GM23338 (cell line): ENCODE data around the gene MGLL.

Source experiments
- CREB1 ChIP-seq: fragments of 250-450 bp; sonication (Bioruptor Pico); IDR thresholded peaks from 2 replicates; pipeline ENCODE4 v1.5.0; 2020; ENCODE audit warnings: low read depth, mild to moderate bottlenecking, moderate library complexity
- CTCF ChIP-seq, 2 experiments: fragments of 200-600 bp in 1 of 2; sonication (generic) in 1 of 2; conservative IDR thresholded peaks; 2 replicates each; pipeline versions ENCODE4 v1.5.1 to v1.6.1; 2016 to 2017; ENCODE audit warnings: antibody characterized with exemption in 2 of 2, low read depth in 2 of 2, mild to moderate bottlenecking in 2 of 2, moderate library complexity in 1 of 2
- ETS1 ChIP-seq: IDR thresholded peaks from 2 replicates; pipeline ENCODE4 v1.6.1; 2016; ENCODE audit warnings: antibody characterized with exemption
- EZH2 ChIP-seq: fragments of 200-600 bp; sonication (generic); IDR thresholded peaks from one replicate; pipeline ENCODE4 v1.8.0; 2017; ENCODE audit warnings: antibody characterized with exemption, mild to moderate bottlenecking, low read depth; ENCODE audit not compliant: unreplicated experiment
- EZH2phosphoT487 ChIP-seq: fragments of 200-600 bp; sonication (generic); IDR thresholded peaks from one replicate; pipeline ENCODE4 v1.8.1; 2018; ENCODE audit warnings: antibody characterized with exemption; ENCODE audit not compliant: unreplicated experiment
- JUNB ChIP-seq: IDR thresholded peaks from one replicate; pipeline ENCODE4 v1.6.1; 2016; ENCODE audit warnings: antibody characterized with exemption; ENCODE audit not compliant: unreplicated experiment
- NANOG ChIP-seq: IDR thresholded peaks from 2 replicates; pipeline ENCODE4 v1.6.1; 2016; ENCODE audit warnings: antibody characterized with exemption, borderline replicate concordance
- POLR2AphosphoS5 ChIP-seq: IDR thresholded peaks from 2 replicates; pipeline ENCODE4 v1.6.1; 2016; ENCODE audit warnings: antibody characterized with exemption, low read depth
- STAT1 ChIP-seq: IDR thresholded peaks from one replicate; pipeline ENCODE4 v1.6.1; 2016; ENCODE audit warnings: antibody characterized with exemption; ENCODE audit not compliant: unreplicated experiment
- ZNF114 ChIP-seq: fragments of 250-450 bp; sonication (Bioruptor Pico); IDR thresholded peaks from 2 replicates; pipeline ENCODE4 v1.5.0; 2020; ENCODE audit warnings: mild to moderate bottlenecking, moderate library complexity
- ZNF331 ChIP-seq: fragments of 250-450 bp; sonication (Bioruptor Pico); IDR thresholded peaks from 2 replicates; pipeline ENCODE4 v1.5.0; 2020; ENCODE audit warnings: low read depth, mild to moderate bottlenecking, moderate library complexity
- TF ChIP-seq, protein P1 (sequence below): IDR thresholded peaks from one replicate; pipeline ENCODE4 v1.6.1; 2018; ENCODE audit warnings: antibody characterized with exemption; ENCODE audit not compliant: unreplicated experiment
- TF ChIP-seq, protein P2 (sequence below): fragments of 250-450 bp; sonication (Bioruptor Pico); IDR thresholded peaks from 2 replicates; pipeline ENCODE4 v1.5.0; 2020; ENCODE audit warnings: mild to moderate bottlenecking, moderate library complexity

- TF ChIP-seq CTCF (conservative IDR thresholded peaks at IDR 0.05; ENCODE audit: low read depth in 2 of 2) (no peak), EZH2 (no peak), ZNF114 (CRISPR knock-in tag) (no peak), EZH2phosphoT487 (no peak), POLR2AphosphoS5 (no peak), JUNB (no peak), ETS1 (no peak), CREB1 (no peak), NANOG (no peak), ZNF331 (CRISPR knock-in tag) (no peak), STAT1 (no peak)
- TF ChIP-seq, protein P1, sequence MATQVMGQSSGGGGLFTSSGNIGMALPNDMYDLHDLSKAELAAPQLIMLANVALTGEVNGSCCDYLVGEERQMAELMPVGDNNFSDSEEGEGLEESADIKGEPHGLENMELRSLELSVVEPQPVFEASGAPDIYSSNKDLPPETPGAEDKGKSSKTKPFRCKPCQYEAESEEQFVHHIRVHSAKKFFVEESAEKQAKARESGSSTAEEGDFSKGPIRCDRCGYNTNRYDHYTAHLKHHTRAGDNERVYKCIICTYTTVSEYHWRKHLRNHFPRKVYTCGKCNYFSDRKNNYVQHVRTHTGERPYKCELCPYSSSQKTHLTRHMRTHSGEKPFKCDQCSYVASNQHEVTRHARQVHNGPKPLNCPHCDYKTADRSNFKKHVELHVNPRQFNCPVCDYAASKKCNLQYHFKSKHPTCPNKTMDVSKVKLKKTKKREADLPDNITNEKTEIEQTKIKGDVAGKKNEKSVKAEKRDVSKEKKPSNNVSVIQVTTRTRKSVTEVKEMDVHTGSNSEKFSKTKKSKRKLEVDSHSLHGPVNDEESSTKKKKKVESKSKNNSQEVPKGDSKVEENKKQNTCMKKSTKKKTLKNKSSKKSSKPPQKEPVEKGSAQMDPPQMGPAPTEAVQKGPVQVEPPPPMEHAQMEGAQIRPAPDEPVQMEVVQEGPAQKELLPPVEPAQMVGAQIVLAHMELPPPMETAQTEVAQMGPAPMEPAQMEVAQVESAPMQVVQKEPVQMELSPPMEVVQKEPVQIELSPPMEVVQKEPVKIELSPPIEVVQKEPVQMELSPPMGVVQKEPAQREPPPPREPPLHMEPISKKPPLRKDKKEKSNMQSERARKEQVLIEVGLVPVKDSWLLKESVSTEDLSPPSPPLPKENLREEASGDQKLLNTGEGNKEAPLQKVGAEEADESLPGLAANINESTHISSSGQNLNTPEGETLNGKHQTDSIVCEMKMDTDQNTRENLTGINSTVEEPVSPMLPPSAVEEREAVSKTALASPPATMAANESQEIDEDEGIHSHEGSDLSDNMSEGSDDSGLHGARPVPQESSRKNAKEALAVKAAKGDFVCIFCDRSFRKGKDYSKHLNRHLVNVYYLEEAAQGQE, result no peak
- TF ChIP-seq, protein P2, sequence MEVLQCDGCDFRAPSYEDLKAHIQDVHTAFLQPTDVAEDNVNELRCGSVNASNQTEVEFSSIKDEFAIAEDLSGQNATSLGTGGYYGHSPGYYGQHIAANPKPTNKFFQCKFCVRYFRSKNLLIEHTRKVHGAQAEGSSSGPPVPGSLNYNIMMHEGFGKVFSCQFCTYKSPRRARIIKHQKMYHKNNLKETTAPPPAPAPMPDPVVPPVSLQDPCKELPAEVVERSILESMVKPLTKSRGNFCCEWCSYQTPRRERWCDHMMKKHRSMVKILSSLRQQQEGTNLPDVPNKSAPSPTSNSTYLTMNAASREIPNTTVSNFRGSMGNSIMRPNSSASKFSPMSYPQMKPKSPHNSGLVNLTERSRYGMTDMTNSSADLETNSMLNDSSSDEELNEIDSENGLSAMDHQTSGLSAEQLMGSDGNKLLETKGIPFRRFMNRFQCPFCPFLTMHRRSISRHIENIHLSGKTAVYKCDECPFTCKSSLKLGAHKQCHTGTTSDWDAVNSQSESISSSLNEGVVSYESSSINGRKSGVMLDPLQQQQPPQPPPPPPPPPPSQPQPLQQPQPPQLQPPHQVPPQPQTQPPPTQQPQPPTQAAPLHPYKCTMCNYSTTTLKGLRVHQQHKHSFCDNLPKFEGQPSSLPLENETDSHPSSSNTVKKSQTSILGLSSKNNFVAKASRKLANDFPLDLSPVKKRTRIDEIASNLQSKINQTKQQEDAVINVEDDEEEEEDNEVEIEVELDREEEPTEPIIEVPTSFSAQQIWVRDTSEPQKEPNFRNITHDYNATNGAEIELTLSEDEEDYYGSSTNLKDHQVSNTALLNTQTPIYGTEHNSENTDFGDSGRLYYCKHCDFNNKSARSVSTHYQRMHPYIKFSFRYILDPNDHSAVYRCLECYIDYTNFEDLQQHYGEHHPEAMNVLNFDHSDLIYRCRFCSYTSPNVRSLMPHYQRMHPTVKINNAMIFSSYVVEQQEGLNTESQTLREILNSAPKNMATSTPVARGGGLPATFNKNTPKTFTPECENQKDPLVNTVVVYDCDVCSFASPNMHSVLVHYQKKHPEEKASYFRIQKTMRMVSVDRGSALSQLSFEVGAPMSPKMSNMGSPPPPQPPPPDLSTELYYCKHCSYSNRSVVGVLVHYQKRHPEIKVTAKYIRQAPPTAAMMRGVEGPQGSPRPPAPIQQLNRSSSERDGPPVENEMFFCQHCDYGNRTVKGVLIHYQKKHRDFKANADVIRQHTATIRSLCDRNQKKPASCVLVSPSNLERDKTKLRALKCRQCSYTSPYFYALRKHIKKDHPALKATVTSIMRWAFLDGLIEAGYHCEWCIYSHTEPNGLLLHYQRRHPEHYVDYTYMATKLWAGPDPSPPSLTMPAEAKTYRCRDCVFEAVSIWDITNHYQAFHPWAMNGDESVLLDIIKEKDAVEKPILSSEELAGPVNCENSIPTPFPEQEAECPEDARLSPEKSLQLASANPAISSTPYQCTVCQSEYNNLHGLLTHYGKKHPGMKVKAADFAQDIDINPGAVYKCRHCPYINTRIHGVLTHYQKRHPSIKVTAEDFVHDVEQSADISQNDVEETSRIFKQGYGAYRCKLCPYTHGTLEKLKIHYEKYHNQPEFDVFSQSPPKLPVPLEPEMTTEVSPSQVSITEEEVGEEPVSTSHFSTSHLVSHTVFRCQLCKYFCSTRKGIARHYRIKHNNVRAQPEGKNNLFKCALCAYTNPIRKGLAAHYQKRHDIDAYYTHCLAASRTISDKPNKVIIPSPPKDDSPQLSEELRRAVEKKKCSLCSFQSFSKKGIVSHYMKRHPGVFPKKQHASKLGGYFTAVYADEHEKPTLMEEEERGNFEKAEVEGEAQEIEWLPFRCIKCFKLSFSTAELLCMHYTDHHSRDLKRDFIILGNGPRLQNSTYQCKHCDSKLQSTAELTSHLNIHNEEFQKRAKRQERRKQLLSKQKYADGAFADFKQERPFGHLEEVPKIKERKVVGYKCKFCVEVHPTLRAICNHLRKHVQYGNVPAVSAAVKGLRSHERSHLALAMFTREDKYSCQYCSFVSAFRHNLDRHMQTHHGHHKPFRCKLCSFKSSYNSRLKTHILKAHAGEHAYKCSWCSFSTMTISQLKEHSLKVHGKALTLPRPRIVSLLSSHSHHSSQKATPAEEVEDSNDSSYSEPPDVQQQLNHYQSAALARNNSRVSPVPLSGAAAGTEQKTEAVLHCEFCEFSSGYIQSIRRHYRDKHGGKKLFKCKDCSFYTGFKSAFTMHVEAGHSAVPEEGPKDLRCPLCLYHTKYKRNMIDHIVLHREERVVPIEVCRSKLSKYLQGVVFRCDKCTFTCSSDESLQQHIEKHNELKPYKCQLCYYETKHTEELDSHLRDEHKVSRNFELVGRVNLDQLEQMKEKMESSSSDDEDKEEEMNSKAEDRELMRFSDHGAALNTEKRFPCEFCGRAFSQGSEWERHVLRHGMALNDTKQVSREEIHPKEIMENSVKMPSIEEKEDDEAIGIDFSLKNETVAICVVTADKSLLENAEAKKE (CRISPR knock-in tag), result no peak
These were observed 35.2 kb downstream of the MGLL start for GRCh38 chr3:127787071-127787490.
